ENCODE results near the gene SEMA4C. TPM values are rescaled to one million over a fixed set of nuclear protein-coding genes. Genes with fewer than 3 reads are reported as not detected.
A peak's percentile ranks its signal among the peaks of the same experiment; 100 is the strongest.

Gene SEMA4C
- total RNA-seq, 1 donor from 2014 or later = 279 TPM

DNA sequence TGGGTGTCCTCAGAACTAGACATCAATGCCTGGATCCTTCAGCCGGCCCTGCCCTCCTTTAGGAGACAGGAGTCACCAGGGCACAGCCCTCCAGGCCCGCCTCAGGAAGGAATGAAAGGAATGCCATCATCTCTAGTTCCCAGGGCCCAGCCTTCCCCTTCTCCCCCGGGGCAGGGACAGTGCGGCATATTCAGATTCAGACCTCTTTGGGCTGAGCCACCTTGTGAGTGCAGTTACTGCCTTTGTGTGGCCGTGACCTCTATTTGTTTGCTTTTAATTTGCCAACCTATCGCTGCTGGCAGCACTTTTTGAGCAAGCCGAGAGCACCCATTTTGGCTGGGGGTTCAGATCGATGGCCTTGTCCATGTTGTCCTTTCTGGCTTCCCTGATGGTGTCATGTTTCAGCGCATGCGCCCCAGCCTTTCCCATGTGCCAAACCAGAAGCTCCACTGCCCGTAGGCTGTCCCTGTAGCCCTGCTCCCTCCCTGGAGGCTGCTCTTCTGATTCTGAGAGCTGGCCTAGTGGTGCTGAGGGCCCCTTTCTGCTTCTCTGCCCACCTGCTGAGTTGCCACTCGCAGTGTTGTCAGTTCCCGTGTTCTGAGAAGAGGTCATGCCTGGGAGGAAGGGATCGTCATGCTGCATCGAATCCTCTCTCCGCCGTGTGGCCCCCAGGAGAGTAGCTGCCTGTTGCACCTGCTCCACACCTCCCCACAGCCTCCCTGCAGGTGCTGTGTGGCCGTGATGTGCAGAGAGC lies 36.9 kb downstream of the SEMA4C start:
- Mint-ChIP-seq H3K27me3 (ENCODE audit: unreplicated experiment) (peaks cover 5% of the 10 kb centered on the region), H3K27ac (ENCODE audit: unreplicated experiment) (peak overlapping the region; percentile 77), H3K36me3 (ENCODE audit: low read depth, unreplicated experiment) (peaks cover 31% of the 10 kb centered on the region), H3K4me3 (ENCODE audit: unreplicated experiment) (peak overlapping the region; percentile 83), H3K4me1 (ENCODE audit: unreplicated experiment) (peaks cover 14% of the 10 kb centered on the region), H3K9me3 (ENCODE audit: unreplicated experiment) (no peaks in the 10 kb centered on the region)
- DNase-seq (ENCODE audit: low spot score) = peak; percentile 60
- TF ChIP-seq, protein P1, sequence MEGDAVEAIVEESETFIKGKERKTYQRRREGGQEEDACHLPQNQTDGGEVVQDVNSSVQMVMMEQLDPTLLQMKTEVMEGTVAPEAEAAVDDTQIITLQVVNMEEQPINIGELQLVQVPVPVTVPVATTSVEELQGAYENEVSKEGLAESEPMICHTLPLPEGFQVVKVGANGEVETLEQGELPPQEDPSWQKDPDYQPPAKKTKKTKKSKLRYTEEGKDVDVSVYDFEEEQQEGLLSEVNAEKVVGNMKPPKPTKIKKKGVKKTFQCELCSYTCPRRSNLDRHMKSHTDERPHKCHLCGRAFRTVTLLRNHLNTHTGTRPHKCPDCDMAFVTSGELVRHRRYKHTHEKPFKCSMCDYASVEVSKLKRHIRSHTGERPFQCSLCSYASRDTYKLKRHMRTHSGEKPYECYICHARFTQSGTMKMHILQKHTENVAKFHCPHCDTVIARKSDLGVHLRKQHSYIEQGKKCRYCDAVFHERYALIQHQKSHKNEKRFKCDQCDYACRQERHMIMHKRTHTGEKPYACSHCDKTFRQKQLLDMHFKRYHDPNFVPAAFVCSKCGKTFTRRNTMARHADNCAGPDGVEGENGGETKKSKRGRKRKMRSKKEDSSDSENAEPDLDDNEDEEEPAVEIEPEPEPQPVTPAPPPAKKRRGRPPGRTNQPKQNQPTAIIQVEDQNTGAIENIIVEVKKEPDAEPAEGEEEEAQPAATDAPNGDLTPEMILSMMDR (IDR thresholded peaks at IDR 0.05; ENCODE audit: unreplicated experiment) = no peak

DNA sequence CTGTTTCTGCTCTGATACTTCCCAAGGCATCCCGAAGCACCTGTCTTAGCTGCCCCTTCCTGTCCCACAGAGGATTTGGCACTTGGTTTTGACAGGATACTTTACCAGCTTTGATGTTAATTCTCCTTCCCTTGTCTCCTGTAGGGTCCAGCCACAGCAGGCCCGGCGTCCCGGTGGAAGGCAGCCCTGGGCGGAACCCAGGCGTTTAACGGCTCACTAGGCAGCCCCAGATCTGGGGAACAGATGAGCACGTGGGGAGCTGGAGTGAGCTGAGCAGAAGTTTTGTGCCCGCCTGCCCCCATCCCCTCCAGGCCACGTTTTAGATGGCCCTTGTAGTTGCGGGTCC lies 37.5 kb downstream of the SEMA4C start:
- peaks cover 31% of the 10 kb centered on the region for H3K36me3 Mint-ChIP-seq (ENCODE audit: low read depth, unreplicated experiment)
- H3K4me3 Mint-ChIP-seq (ENCODE audit: unreplicated experiment) = no peak overlapping the region
- H3K27me3 Mint-ChIP-seq (ENCODE audit: unreplicated experiment) = peaks cover 5% of the 10 kb centered on the region
- H3K27ac Mint-ChIP-seq (ENCODE audit: unreplicated experiment) = no peak overlapping the region
- no peaks in the 10 kb centered on the region for H3K9me3 Mint-ChIP-seq (ENCODE audit: unreplicated experiment)
- TF ChIP-seq, protein P1 (IDR thresholded peaks at IDR 0.05; ENCODE audit: unreplicated experiment) = no peak
- DNase-seq (ENCODE audit: low spot score) = no peak
- peaks cover 14% of the 10 kb centered on the region for H3K4me1 Mint-ChIP-seq (ENCODE audit: unreplicated experiment)

DNA sequence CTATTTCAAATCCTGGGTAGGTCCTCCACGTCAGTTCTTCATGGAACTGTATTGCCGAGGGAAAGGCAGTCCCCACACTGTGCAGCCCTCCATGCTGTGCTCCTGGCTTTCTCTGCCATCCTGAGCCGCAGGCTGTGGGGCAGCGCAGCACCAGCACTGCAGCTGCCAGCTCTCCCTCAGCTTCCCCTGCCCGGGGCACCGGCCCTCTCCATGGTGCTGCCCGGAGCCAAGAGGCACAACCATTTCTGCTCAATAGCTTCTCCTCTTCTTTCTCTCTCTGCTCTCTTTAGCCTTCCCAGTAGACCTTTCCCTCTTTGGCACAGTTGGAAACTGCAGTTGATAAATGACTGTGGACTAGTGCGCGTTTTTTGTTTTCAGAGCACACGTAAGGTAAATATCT lies 38.2 kb downstream of the SEMA4C start:
- H3K9me3 Mint-ChIP-seq (ENCODE audit: unreplicated experiment) = no peaks in the 10 kb centered on the region
- peaks cover 14% of the 10 kb centered on the region for H3K4me1 Mint-ChIP-seq (ENCODE audit: unreplicated experiment)
- no peak overlapping the region for H3K27ac Mint-ChIP-seq (ENCODE audit: unreplicated experiment)
- no peak overlapping the region for H3K4me3 Mint-ChIP-seq (ENCODE audit: unreplicated experiment)
- TF ChIP-seq, protein P1 (IDR thresholded peaks at IDR 0.05; ENCODE audit: unreplicated experiment) = no peak
- peaks cover 5% of the 10 kb centered on the region for H3K27me3 Mint-ChIP-seq (ENCODE audit: unreplicated experiment)
- peaks cover 31% of the 10 kb centered on the region for H3K36me3 Mint-ChIP-seq (ENCODE audit: low read depth, unreplicated experiment)
- peak; percentile 31 for DNase-seq (ENCODE audit: low spot score)

DNA sequence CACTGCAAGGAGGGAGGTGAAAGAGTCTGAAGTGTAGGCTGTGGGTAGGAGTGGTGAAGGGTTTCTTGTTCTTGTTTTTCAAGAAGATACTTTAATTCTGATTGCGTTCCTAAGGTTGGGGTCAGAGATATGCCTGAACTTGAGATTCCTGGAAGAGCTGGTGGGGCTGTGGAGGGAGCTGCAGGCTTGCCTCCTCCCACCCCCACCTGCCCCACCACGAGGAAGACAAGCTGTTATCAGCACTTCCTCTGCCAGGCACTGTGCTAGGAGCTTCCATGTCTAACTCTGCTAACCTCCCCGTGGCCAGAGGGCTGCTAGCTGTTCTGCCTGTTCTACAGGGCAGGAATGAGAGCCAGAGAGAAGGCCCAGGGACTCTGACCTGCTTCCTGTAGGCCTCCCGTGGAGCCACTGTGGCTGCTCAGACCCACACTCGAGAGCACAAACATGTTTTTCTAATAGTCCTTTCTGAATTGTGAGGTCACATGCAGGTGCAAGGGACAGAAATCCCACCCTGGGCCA lies 39.8 kb downstream of the SEMA4C start:
- DNase-seq (ENCODE audit: low spot score) = no peak
- Mint-ChIP-seq H3K27me3 (ENCODE audit: unreplicated experiment) (peaks cover 5% of the 10 kb centered on the region), H3K9me3 (ENCODE audit: unreplicated experiment) (no peaks in the 10 kb centered on the region), H3K4me1 (ENCODE audit: unreplicated experiment) (peaks cover 14% of the 10 kb centered on the region), H3K4me3 (ENCODE audit: unreplicated experiment) (peak overlapping the region; percentile 11), H3K36me3 (ENCODE audit: low read depth, unreplicated experiment) (peaks cover 31% of the 10 kb centered on the region), H3K27ac (ENCODE audit: unreplicated experiment) (peak overlapping the region; percentile 57)
- TF ChIP-seq, protein P1 (IDR thresholded peaks at IDR 0.05; ENCODE audit: unreplicated experiment) = no peak

DNA sequence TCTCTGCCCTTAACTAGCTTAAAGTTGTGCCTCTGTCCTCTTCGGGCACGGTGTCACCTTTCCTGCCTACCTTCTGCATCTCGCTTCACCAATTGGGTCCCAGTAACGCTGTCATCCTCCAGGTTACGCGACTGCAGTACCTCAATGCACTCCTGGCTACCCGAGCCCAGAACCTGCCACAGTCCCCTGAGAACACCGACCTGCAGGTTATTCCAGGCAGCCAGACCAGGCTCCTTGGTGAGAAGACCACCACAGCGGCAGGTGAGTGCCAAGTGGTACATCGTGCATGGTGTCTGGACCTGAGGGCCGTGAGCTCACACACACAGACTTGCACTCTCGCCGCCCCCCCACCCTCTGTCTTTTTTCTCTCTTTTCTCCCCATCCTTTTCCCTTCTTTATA lies 41.0 kb downstream of the SEMA4C start:
- peaks cover 31% of the 10 kb centered on the region for H3K36me3 Mint-ChIP-seq (ENCODE audit: low read depth, unreplicated experiment)
- H3K4me1 Mint-ChIP-seq (ENCODE audit: unreplicated experiment) = peaks cover 14% of the 10 kb centered on the region
- H3K9me3 Mint-ChIP-seq (ENCODE audit: unreplicated experiment) = no peaks in the 10 kb centered on the region
- H3K4me3 Mint-ChIP-seq (ENCODE audit: unreplicated experiment) = no peak overlapping the region
- DNase-seq (ENCODE audit: low spot score) = no peak
- no peak overlapping the region for H3K27ac Mint-ChIP-seq (ENCODE audit: unreplicated experiment)
- TF ChIP-seq, protein P1 (IDR thresholded peaks at IDR 0.05; ENCODE audit: unreplicated experiment) = no peak
- peaks cover 5% of the 10 kb centered on the region for H3K27me3 Mint-ChIP-seq (ENCODE audit: unreplicated experiment)

All from endothelial cell (in vitro differentiated cells).